HCT116 (cell line): ENCODE measurements around the gene NFIB. TPM values are rescaled to one million over a fixed set of nuclear protein-coding genes. Genes with fewer than 3 reads are reported as not detected.

ENCODE experiments used
- ATAC-seq: fragments of 200-7000 bp; cut with Tn5 transposase; 2 replicates; pipeline ENCODE4 v1.9.1; 2020; ENCODE audit warnings: mild to moderate bottlenecking, moderate library complexity
- BruUV-seq: library from RNA; stranded (reverse); fragments of 400-500 nt; replicated peaks from 2 replicates; lab custom pipeline; 2021; lab: Mats Ljungman, UMichigan
- CTCF ChIA-PET: fragments of 300-600 bp; sonication (Branson Sonifier 250); formaldehyde crosslinking; loops from one replicate; lab custom pipeline; 2021; ENCODE audit warnings: antibody characterized with exemption; lab: Charles Lee
- POLR2A ChIA-PET: fragments of 300-600, 350-600 bp; sonication (Branson Sonifier 250); formaldehyde crosslinking; loops from one replicate; lab custom pipeline; 2021; ENCODE audit warnings: antibody characterized with exemption; lab: Charles Lee
- RAD21 ChIA-PET, 2 experiments: fragments of 300-600 bp; sonication (Branson Sonifier 250); formaldehyde crosslinking; loops; one replicate each; lab custom pipeline; 2023; ENCODE audit warnings: low total read pairs in 2 of 2; ENCODE audit not compliant: uncharacterized antibody in 2 of 2, unreplicated experiment in 2 of 2, low non-redundant PET in 1 of 2; lab: Charles Lee
- DNase-seq: peaks from one replicate; pipeline ENCODE4 v3.0.0-alpha.2; 2010; ENCODE audit warnings: low read depth, low spot score
- H2AFZ ChIP-seq: fragments of 200-600 bp; shearing (Covaris generic), sonication (generic); 2 replicates; pipeline ENCODE4 v1.6.1; 2017; ENCODE audit warnings: low read depth, mixed run types, mixed read lengths, antibody characterized with exemption, low read length; ENCODE audit not compliant: poor library complexity, severe bottlenecking
- H3K27ac ChIP-seq: 2 replicates; pipeline ENCODE4 v1.5.1; 2012; ENCODE audit warnings: low read depth, low read length
- H3K27me3 ChIP-seq: fragments of 200-600 bp; sonication (generic); 2 replicates; pipeline ENCODE4 v1.6.1; 2016; ENCODE audit warnings: mixed run types, low read length, mixed read lengths; ENCODE audit not compliant: insufficient read depth
- H3K36me3 ChIP-seq, 2 experiments: fragments of 200-500 bp in 1 of 2; fragments of 200-600 bp in 1 of 2; sonication (Bioruptor generic) in 1 of 2; sonication (generic) in 1 of 2; 2 replicates each; pipeline versions ENCODE4 v1.5.1 to v1.6.1; 2014 to 2016; ENCODE audit warnings: low read length in 2 of 2, inconsistent platforms in 1 of 2, mixed read lengths in 1 of 2, mixed run types in 1 of 2; ENCODE audit not compliant: insufficient read depth in 2 of 2, control insufficient read depth in 1 of 2
- H3K4me1 ChIP-seq, 2 experiments: fragments of 200-600 bp in 1 of 2; sonication (generic) in 1 of 2; 2 replicates each; pipeline versions ENCODE4 v1.5.1 to v1.6.1; 2012 to 2017; ENCODE audit warnings: low read length in 2 of 2, inconsistent platforms in 1 of 2, mild to moderate bottlenecking in 1 of 2, mixed read lengths in 1 of 2, mixed run types in 1 of 2, moderate library complexity in 1 of 2; ENCODE audit not compliant: insufficient read depth in 2 of 2, control insufficient read depth in 1 of 2
- H3K4me2 ChIP-seq: fragments of 200-600 bp; sonication (generic); 2 replicates; pipeline ENCODE4 v1.6.1; 2017; ENCODE audit warnings: mixed run types, low read length, mixed read lengths
- H3K4me3 ChIP-seq, 2 experiments: fragments of 200-600 bp in 1 of 2; sonication (generic) in 1 of 2; replicated peaks in 1 of 2; 2 replicates each; pipeline ENCODE4 v1.5.1; 2011 to 2016; ENCODE audit warnings: low read length in 2 of 2, control low read depth in 1 of 2, low read depth in 1 of 2, mild to moderate bottlenecking in 1 of 2, mixed read lengths in 1 of 2, mixed run types in 1 of 2
- H3K79me2 ChIP-seq: fragments of 200-600 bp; sonication (generic); 2 replicates; pipeline ENCODE4 v1.6.1; 2017; ENCODE audit warnings: mild to moderate bottlenecking, mixed run types, low read length, moderate library complexity, mixed read lengths; ENCODE audit not compliant: insufficient read depth
- H3K9ac ChIP-seq: fragments of 200-600 bp; sonication (generic); 2 replicates; pipeline ENCODE4 v1.6.1; 2016; ENCODE audit warnings: low read length, mixed read lengths
- H3K9me2 ChIP-seq: fragments of 200-600 bp; sonication (generic), shearing (Covaris generic); 2 replicates; pipeline ENCODE4 v1.6.1; 2017; ENCODE audit warnings: mixed run types, mild to moderate bottlenecking, moderate library complexity; ENCODE audit not compliant: insufficient read depth
- H3K9me3 ChIP-seq, 2 experiments: fragments of 200-500 bp in 1 of 2; fragments of 200-600 bp in 1 of 2; sonication (Bioruptor generic) in 1 of 2; sonication (generic) in 1 of 2; 2 replicates each; pipeline ENCODE4 v1.6.1; 2014 to 2017; ENCODE audit warnings: low read length in 2 of 2, mixed read lengths in 2 of 2, inconsistent platforms in 1 of 2, low read depth in 1 of 2, mild to moderate bottlenecking in 1 of 2, mixed run types in 1 of 2, moderate library complexity in 1 of 2; ENCODE audit not compliant: control insufficient read depth in 1 of 2, insufficient read depth in 1 of 2
- H4K20me1 ChIP-seq: fragments of 200-600 bp; sonication (generic), shearing (Covaris generic); 2 replicates; pipeline ENCODE4 v1.6.1; 2017; ENCODE audit warnings: mixed run types, mild to moderate bottlenecking, moderate library complexity; ENCODE audit not compliant: insufficient read depth
- CBX3 ChIP-seq: IDR thresholded peaks from 2 replicates; pipeline ENCODE4 v1.6.1; 2012; ENCODE audit warnings: low read depth
- CTCF ChIP-seq, 3 experiments: fragments of 200-600 bp in 1 of 3; sonication (generic) in 1 of 3; IDR thresholded peaks in 2 of 3; conservative IDR thresholded peaks in 1 of 3; 2 replicates each; pipeline ENCODE4 v1.5.1; 2012 to 2017; ENCODE audit warnings: low read depth in 2 of 3, low read length in 2 of 3, antibody characterized with exemption in 1 of 3, borderline replicate concordance in 1 of 3, control low read depth in 1 of 3, mild to moderate bottlenecking in 1 of 3, mixed read lengths in 1 of 3, mixed run types in 1 of 3, moderate library complexity in 1 of 3; ENCODE audit not compliant: insufficient read depth in 1 of 3
- EZH2phosphoT487 ChIP-seq: fragments of 200-600 bp; IDR thresholded peaks from 2 replicates; pipeline ENCODE4 v1.6.1; 2018; ENCODE audit warnings: antibody characterized with exemption, borderline replicate concordance
- POLR2AphosphoS5 ChIP-seq: IDR thresholded peaks from 2 replicates; pipeline ENCODE4 v1.6.1; 2011; ENCODE audit warnings: mild to moderate bottlenecking, low read depth, low read length, moderate library complexity
- RAD21 ChIP-seq: IDR thresholded peaks from 2 replicates; pipeline ENCODE4 v1.6.1; 2012; ENCODE audit warnings: low read depth, mild to moderate bottlenecking
- SP1 ChIP-seq: IDR thresholded peaks from 2 replicates; pipeline ENCODE4 v1.6.1; 2012; ENCODE audit warnings: low read depth
- YY1 ChIP-seq: IDR thresholded peaks from 2 replicates; pipeline ENCODE4 v1.6.1; 2011; ENCODE audit warnings: low read length, low read depth, moderate library complexity, mild to moderate bottlenecking; ENCODE audit not compliant: insufficient replicate concordance; ENCODE audit errors: extremely low read depth
- ZBTB33 ChIP-seq: IDR thresholded peaks from 2 replicates; pipeline ENCODE4 v1.6.1; 2011; ENCODE audit warnings: mild to moderate bottlenecking, low read length, moderate library complexity; ENCODE audit not compliant: insufficient replicate concordance; ENCODE audit errors: extremely low read depth
- ZFX ChIP-seq: fragments of 450-650 bp; IDR thresholded peaks from 2 replicates; pipeline ENCODE4 v1.6.1; 2017
- intact Hi-C: fragments of 100-400 bp; cut with micrococcal nuclease; formaldehyde crosslinking; loops from 2 replicates; pipeline ENCODE4 v1.10.0; 2022
- total RNA-seq: library from RNA; stranded (reverse); gene quantifications from one replicate; pipeline ENCODE4 v1.2.1, GENCODE V29; 2021; ENCODE audit not compliant: unreplicated experiment

The NFIB gene
- total RNA-seq, 1 experiment from 2014 or later: 6.6 TPM

DNA sequence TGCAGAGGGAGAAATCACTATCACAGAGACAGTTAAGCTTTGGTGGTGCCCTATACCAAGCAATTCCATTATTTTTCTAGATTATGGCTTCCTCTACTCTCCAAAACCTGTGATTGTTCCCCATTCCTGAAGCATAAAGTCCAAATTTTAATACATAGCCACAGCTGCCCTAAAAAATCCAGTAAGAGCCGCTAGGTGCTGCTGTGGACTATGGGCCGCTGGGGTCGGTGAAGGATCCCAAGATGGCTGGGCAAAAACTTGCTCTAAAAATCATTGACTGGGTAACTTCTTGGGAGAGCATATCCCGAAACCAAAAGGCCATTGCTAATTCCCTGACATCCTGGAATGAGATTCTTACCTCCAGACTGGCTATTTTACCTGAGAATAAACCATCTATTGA is 245.3 kb downstream of the NFIB start:
- H3K9ac ChIP-seq: no peak overlapping the region
- no peaks in the 10 kb centered on the region for H3K36me3 ChIP-seq
- H2AFZ ChIP-seq: no peak overlapping the region
- no peaks in the 10 kb centered on the region for H3K27me3 ChIP-seq
- ATAC-seq: no peak
- H3K27ac ChIP-seq: no peak overlapping the region
- no peak for TF ChIP-seq CBX3
- peak; percentile 37; the same call in 1 of the 2 replicates for TF ChIP-seq RAD21
- TF ChIP-seq CTCF (IDR thresholded peaks at IDR 0.05 in 2 of 3, conservative IDR thresholded peaks at IDR 0.05 in 1 of 3; ENCODE audit: borderline replicate concordance in 1 of 3, insufficient read depth in 1 of 3, low read depth in 2 of 3, low read length in 2 of 3): peak in 1 of 3 experiments; percentile 16; a peak in 1 of 6 replicates
- no peak overlapping the region for H3K4me3 ChIP-seq
- no peak overlapping the region for H3K4me2 ChIP-seq
- H3K9me3 ChIP-seq: no peaks in the 10 kb centered on the region
- H3K79me2 ChIP-seq: no peaks in the 10 kb centered on the region
- POLR2A ChIA-PET: no interaction called here
- H3K9me2 ChIP-seq: no peaks in the 10 kb centered on the region
- H4K20me1 ChIP-seq: no peaks in the 10 kb centered on the region
- no peak for DNase-seq
- CTCF ChIA-PET: no interaction called here
- intact Hi-C loops: loop anchor here (10.0 kb wide), 1 partner anchor 286 kb away; no protein-coding TSS in a partner anchor
- BruUV-seq: no TSS peak
- RAD21 ChIA-PET: no interaction called here
- H3K4me1 ChIP-seq: no peaks in the 10 kb centered on the region

- H3K4me1 ChIP-seq: no peaks in the 10 kb centered on the region
- no peak overlapping the region for H3K27ac ChIP-seq
- POLR2A ChIA-PET: no interaction called here
- H2AFZ ChIP-seq: no peak overlapping the region
- no peaks in the 10 kb centered on the region for H3K9me3 ChIP-seq
- TF ChIP-seq SP1 (no peak), ZFX (no peak), ZBTB33 (no peak), CBX3 (no peak), EZH2phosphoT487 (no peak), YY1 (no peak), POLR2AphosphoS5 (no peak)
- no peaks in the 10 kb centered on the region for H3K36me3 ChIP-seq
- H3K9me2 ChIP-seq: no peaks in the 10 kb centered on the region
- CTCF ChIA-PET: no interaction called here
- H3K9ac ChIP-seq: no peak overlapping the region
- H4K20me1 ChIP-seq: no peaks in the 10 kb centered on the region
- H3K27me3 ChIP-seq: no peaks in the 10 kb centered on the region
- BruUV-seq: no TSS peak
- RAD21 ChIA-PET: no interaction called here
- ATAC-seq (no peak), DNase-seq (no peak)
- intact Hi-C loops: loop anchor here (10.0 kb wide), 1 partner anchor 288 kb away; no protein-coding TSS in a partner anchor
- no peaks in the 10 kb centered on the region for H3K79me2 ChIP-seq
- no peak overlapping the region for H3K4me3 ChIP-seq
- H3K4me2 ChIP-seq: no peak overlapping the region
Measured at GRCh38 chr9:14066831-14067230, 247.1 kb downstream of the NFIB start.
